Activated naive CD4-positive, alpha-beta T cell treated with Interleukin-2 at 50 U/mL for 16 hours (primary cell): ENCODE measurements around the gene EIF4EBP3.
"Not testable (repeated sequence)": the region's sequence is repeated elsewhere in the genome, so short reads cannot be mapped to it uniquely, and the experiment has no call there.

ENCODE experiments used
- DNase-seq: peaks from one replicate; pipeline ENCODE4 v3.0.0-alpha.2; 2020

EIF4EBP3 gene

DNA sequence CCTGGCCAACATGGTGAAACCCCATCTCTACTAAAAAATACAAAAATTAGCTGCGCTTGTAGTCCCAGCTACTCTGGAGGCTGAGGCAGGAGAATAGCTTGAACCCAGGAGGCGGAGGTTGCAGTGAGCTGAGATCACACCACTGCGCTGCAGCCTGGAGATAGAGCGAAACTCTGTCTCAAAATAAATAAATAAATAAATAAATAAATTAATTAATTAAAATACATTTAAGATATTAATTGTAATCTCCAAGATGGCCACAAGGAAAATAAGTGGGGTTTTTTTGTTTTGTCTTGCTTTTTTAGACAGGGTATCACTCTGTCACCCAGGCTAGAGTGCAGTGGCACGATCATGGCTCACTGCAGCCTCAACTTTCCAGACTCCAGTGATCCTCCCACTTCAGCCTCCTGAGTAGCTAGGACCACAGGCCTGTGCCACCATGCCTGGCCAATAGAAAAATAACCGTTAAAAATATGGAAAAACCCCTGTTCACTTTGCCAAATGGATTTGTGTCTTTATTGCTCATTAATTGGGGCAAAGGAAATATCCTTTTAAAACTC lies 31.8 kb downstream of the EIF4EBP3 start:
- not testable (repeated sequence) for DNase-seq

DNA sequence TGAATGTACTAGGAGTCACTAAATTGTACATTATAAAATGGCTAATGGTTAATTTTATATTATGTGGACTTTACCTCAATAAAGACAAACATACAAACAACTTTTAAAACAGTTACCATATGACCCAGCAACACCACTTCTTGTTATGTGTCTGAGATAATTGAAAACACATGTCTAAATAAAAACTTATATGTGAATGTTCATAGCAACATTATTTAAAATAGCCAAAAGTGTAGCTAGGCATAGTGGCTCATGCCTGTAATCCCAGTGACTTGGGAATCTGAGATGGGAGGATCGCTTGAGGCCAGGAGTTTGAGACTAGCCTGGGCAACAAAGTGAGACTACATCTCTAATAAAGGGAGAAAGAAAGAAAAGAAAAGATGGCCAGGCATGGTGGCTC lies 40.0 kb downstream of the EIF4EBP3 start:
- no peak for DNase-seq

DNA sequence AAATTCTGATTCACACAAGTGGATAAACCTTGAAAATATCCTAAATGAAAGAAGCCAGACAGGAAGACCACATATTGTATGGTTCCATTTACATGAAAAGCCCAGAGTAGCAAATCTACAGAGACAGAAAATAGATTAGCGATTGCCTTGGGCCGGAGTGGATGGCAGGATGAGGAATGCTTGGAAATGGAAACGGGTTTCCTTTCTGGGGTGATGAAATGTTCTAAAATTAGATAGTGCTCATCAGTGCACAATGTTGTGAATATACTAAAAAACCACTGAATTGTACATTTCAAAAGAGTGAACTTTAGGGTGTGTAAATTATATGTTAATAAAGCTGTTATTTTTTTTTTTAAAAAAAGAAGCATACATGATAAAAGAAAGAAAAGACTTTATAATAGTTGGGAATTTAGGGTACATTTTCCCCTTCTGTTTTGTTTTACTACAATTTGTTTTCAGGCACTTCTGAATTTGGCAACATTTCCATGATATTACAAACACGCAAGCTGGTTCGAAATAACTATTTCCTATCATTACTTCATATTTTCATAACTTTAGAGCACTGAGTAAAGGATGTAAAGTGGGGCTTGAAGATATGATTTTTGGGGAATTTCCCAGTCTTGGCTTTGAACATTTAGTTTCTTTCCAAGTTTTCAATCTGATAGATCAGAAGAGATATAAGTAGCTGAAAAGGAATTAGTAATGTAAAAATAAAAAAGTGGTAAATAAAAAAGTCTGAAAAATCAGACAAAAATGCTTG lies 41.0 kb downstream of the EIF4EBP3 start:
- DNase-seq = no peak

DNA sequence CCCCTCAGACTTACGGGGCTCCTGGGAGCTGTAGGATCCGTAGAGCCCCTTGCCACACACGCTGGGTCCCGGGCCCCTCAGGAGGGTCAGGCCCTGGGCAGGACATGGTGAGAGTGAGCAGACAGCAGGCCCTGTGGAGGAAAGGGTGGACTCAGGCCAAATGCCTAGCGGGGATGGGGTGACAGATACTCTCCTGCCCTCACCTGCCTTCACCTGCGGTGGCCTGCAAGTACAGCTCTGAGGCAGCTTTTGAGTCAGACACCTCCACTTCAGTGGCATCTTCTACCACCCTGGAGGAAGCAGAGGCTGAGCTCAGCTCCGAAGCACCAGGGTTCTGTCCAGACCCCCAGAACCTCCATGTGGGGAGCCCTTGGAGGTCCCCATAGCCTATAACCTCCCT lies 43.4 kb downstream of the EIF4EBP3 start:
- no peak for DNase-seq

DNA sequence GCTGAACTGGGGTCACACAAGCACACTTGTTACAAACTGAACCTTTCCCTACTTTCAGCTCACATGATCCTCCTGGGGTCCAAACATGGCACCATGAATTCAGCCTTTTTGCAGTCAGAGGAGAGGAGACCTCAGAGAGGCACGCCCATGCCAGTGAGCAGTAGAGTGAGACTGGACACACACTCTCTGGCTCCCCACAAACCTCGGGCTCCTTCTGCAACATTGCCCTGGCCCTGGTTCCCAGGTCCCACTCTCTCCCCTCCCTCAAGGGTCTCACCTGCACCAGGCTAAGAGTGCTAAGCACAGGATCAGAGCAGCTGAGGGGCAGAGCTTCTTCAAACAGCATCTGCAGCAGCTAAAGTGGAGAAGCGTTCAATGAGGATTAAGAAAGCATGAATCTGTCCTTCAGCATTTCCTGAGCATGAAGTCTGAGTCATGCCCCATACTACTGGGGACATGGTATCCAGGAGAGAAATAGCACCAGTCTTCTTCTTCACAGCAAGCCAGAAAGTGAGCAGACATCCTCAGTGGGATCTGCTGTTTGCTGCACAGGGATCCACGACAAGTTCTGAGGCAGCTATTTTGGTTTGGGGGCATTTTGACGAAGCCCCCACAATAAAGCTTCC lies 44.4 kb downstream of the EIF4EBP3 start:
- DNase-seq = no peak

DNA sequence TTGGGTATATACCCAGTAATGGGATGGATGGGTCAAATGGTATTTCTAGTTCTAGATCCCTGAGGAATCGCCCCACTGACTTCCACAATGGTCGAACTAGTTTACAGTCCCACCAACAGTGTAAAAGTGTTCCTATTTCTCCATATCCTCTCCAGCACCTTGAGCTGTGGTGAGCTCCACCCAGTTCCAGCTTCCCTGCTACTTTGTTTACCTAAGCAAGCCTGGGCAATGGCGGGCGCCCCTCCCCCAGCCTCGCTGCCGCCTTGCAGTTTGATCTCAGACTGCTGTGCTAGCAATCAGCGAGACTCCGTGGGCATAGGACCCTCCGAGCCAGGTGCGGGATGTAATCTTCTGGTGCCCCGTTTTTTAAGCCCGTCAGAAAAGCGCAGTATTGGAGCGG lies 45.6 kb downstream of the EIF4EBP3 start:
- DNase-seq = not testable (repeated sequence)

DNA sequence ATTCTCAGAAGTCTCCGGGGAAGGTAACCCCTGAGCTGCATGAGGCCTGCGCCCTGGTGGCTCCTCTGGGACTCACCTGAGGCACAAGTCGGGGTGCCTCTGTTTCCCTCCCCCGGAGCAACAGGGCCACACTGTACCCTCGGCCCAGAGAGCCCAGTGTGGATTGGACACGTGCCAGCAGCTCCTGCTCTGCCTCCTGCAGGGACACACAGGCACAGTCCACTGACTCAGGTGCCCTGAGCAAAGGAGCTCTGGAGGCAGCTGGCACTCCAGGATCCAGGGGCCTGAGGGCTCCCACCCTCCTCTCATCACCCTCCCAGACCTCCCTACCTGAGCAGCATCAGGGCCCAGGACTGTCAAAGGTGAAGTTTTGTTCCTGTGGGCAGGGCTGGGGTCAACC lies 46.7 kb downstream of the EIF4EBP3 start:
- no peak for DNase-seq

DNA sequence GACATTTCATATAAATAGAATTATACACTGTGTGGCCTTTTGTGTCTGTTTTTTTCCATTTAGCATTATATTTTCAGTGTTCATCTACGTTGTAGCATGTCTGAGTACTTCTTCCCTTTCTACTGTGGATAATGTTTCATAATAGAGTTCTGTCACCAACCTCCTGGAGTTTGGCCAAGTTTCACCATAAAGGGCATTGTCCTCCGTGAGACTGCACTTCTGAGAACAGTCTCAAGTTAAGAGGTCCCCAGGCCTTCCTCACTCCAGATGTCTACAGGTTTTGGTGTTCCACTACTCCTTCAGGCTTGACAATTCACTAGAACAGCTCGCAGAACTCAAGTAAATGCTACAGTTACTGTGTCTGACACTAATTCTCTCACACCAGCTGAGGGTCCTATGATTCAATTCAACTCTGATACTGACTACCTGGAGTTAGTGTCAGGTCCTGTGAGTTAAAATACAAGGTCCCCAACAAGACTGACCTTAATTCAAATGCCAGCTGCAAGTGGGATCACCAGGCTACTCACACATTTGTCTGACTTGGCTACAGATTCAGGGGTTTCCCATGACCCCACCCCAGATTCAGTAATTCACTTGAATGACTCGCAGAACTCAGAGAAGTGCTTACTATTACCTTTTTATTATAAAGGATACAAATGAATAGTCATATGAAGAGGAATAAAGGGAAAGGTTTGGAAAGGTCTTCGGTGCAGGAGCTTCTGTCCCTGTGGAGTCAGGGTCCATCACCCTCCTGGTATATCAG lies 48.3 kb downstream of the EIF4EBP3 start:
- DNase-seq = no peak

DNA sequence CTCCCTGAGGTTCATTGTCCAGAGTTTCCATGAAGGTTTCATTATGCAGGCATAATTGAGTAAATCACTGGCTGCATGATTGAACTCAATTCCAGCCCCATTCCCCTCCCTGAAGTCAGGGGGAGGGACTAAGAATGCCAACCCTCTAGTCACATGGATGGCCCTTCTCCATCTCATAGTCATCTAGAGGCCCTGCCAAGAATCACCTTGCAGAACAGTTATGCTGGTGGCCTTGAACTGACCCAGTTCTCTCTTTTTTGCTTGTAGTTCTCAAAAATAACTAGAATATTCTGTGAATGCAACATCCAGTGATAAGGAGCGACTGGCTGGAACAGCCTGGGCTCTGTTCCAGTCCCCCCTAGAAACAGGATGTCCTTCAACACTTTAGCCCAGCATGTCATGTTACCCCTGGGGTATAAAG lies 48.9 kb downstream of the EIF4EBP3 start:
- DNase-seq = no peak

DNA sequence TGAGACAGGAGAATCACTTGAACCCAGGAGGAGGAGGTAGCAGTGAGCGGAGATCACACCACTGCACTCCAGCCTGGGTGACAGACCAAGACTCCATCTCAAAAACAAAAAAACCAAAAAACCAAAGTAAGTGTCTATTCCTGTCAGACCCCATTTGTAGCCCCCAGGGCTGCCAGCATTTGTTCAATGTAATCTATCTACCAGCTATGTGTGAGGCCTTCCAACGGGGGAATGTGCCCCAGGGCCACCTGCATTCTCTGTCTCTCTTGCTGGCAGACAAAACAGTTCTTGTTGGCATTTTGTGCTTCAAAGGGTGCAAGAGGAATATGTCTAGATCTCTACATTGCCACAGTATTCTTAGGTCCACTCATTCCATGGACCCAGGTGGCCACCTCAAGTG lies 51.4 kb downstream of the EIF4EBP3 start:
- DNase-seq = no peak
